Stomach (tissue), 9 donors: Measurements from ENCODE around the gene PRPS2. TPM values are rescaled to one million over a fixed set of nuclear protein-coding genes. Genes with fewer than 3 reads are reported as not detected.
A peak's percentile ranks its signal among the peaks of the same experiment; 100 is the strongest.

ENCODE experiments used
- DNase-seq, 2 donors: peaks; one replicate each; pipeline versions ENCODE4 v3.0.0 to v3.0.0-alpha.2; 2013 to 2019
- H3K27ac ChIP-seq, 5 donors: fragments of 200-600 bp in 4 of 5; sonication (generic) in 4 of 5; one replicate each; pipeline ENCODE4 v1.5.1; 2013 to 2019; ENCODE audit warnings: mild to moderate bottlenecking in 1 of 5, moderate library complexity in 1 of 5
- H3K27me3 ChIP-seq, 3 donors: fragments of 200-600 bp; sonication (generic); one replicate each; pipeline ENCODE4 v1.5.1; 2017 to 2019; ENCODE audit warnings: mixed run types in 1 of 3
- H3K36me3 ChIP-seq, 4 donors: fragments of 200-600 bp; sonication (generic); 1 replicate in 3 of 4; 2 replicates in 1 of 4; pipeline ENCODE4 v1.5.1; 2016 to 2019
- H3K4me1 ChIP-seq, 4 donors: fragments of 200-600 bp; sonication (generic); one replicate each; pipeline ENCODE4 v1.5.1; 2016 to 2019
- H3K4me3 ChIP-seq, 4 donors: fragments of 200-600 bp; sonication (generic) in 3 of 4; one replicate each; pipeline ENCODE4 v1.5.1; 2016 to 2019; ENCODE audit warnings: mild to moderate bottlenecking in 1 of 4
- H3K9me3 ChIP-seq, 4 donors: fragments of 200-600 bp; sonication (generic); one replicate each; pipeline ENCODE4 v1.5.1; 2016 to 2019
- CTCF ChIP-seq, 7 experiments: fragments of 450-650 bp in 4 of 7; fragments of 200-600 bp in 3 of 7; sonication (generic) in 3 of 7; IDR thresholded peaks; one replicate each; pipeline ENCODE4 v1.5.1; 2016 to 2019; ENCODE audit warnings: antibody characterized with exemption in 7 of 7, control low read depth in 2 of 7, mild to moderate bottlenecking in 1 of 7
- EP300 ChIP-seq: sonication (generic); formaldehyde crosslinking; IDR thresholded peaks from one replicate; pipeline ENCODE4 v1.6.1; 2017; ENCODE audit warnings: antibody characterized with exemption
- POLR2A ChIP-seq, 4 donors: fragments of 450-650 bp; IDR thresholded peaks; one replicate each; pipeline ENCODE4 v1.6.1; 2016; ENCODE audit warnings: antibody characterized with exemption in 4 of 4, control low read depth in 2 of 4, mild to moderate bottlenecking in 1 of 4, moderate library complexity in 1 of 4
- POLR2AphosphoS5 ChIP-seq, 3 donors: sonication (generic); formaldehyde crosslinking; IDR thresholded peaks; one replicate each; pipeline ENCODE4 v1.6.1; 2016; ENCODE audit warnings: antibody characterized with exemption in 3 of 3
- WGBS, 5 donors: extraction: QIAGEN DNeasy Blood & Tissue Kit in 3 of 5; methylation state at CpG; one replicate each; pipeline versions ENCODE4 v1.1.5 to v1.1.7; 2013 to 2018; 5-methylcytosine and 5-hydroxymethylcytosine counted together
- intact Hi-C: fragments of 100-400 bp; cut with DNase I; formaldehyde crosslinking; loops from one replicate; pipeline ENCODE4 v1.15.1; 2023; ENCODE audit warnings: low total_unique reads
- polyA plus RNA-seq, 3 donors: library from polyadenylated mRNA; stranded (reverse); fragments of 200-250 nt; gene quantifications; one replicate each; pipeline ENCODE4 v1.2.3, GENCODE V29; 2013
- total RNA-seq, 5 donors: library from RNA; depleted of rRNA; stranded (reverse); fragments of >200 nt; gene quantifications; one replicate each; pipeline versions ENCODE4 v1.1.0 to v1.2.3, GENCODE V29; 2014 to 2016
- donor health status: healthy with polysubstance abuse.
- donor health status: Bipolar disorder and iron deficiency.
- donor health status: healthy.

The PRPS2 gene
- total and polyA plus RNA-seq, 8 donors: 4.6 to 94.2 (median 40.5) TPM

GRCh38 chrX:12844319-12844718 is 53.1 kb downstream of the PRPS2 start:
- H3K27ac ChIP-seq: no peak overlapping the region
- 26 to 63% (median 35%) methylated on average over 2 to 3 of the region's 3 CpGs for WGBS, 5 donors
- DNase-seq: no peak

GRCh38 chrX:12865359-12865758 is 74.1 kb downstream of the PRPS2 start:
- peaks cover 0 to 24% (median 10%) of the 10 kb centered on the region in 4 donors for H3K9me3 ChIP-seq
- WGBS, 5 donors: 68 to 82% (median 71%) methylated on average over 7 of the region's 7 CpGs
- no peaks in the 10 kb centered on the region for H3K4me1 ChIP-seq
- no peaks in the 10 kb centered on the region for H3K27me3 ChIP-seq
- H3K4me3 ChIP-seq: no peak overlapping the region
- H3K27ac ChIP-seq: no peak overlapping the region
- peak in 1 of 2 donors; percentile 33 for DNase-seq
- H3K36me3 ChIP-seq: no peaks in the 10 kb centered on the region
- intact Hi-C loops: no loop called here
- TF ChIP-seq POLR2AphosphoS5 (IDR thresholded peaks at IDR 0.05) (no peak), POLR2A (IDR thresholded peaks at IDR 0.05) (no peak), EP300 (no peak), CTCF (IDR thresholded peaks at IDR 0.05) (no peak)

More at GRCh38 chrX:12844319-12844718, 53.1 kb downstream of the PRPS2 start:
- no peaks in the 10 kb centered on the region for H3K9me3 ChIP-seq
- H3K27me3 ChIP-seq: no peaks in the 10 kb centered on the region
- H3K36me3 ChIP-seq: no peaks in the 10 kb centered on the region
- intact Hi-C loops: no loop called here
- H3K4me3 ChIP-seq: peak overlapping the region in 1 of 4 donors; percentile 15
- TF ChIP-seq EP300 (no peak), CTCF (IDR thresholded peaks at IDR 0.05) (no peak), POLR2A (IDR thresholded peaks at IDR 0.05) (no peak), POLR2AphosphoS5 (IDR thresholded peaks at IDR 0.05) (no peak)
- H3K4me1 ChIP-seq: no peaks in the 10 kb centered on the region

GRCh38 chrX:12866451-12867377 is 75.5 kb downstream of the PRPS2 start, which contains the start of gene TLR7:
TLR7 (plus strand) TSS chrX:12867072; CDS start chrX:12867579, 507 bp downstream.
- Histone ChIP-seq H3K4me1 (no peaks in the 10 kb centered on the region), H3K27ac (no peak within 1 kb of the TSS)
- 62 to 76% (median 66%) methylated on average over 6 to 7 of the region's 7 CpGs for WGBS, 5 donors

More at GRCh38 chrX:12866451-12867377, 75.5 kb downstream of the PRPS2 start, which contains the start of gene TLR7:
- Histone ChIP-seq H3K9me3 (peaks cover 0 to 24% (median 10%) of the 10 kb centered on the region in 4 donors), H3K36me3 (no peaks in the 10 kb centered on the region), H3K4me3 (no peak within 1 kb of the TSS), H3K27me3 (no peaks in the 10 kb centered on the region)
- no peak for TF ChIP-seq EP300
- no peak for TF ChIP-seq POLR2AphosphoS5 (IDR thresholded peaks at IDR 0.05)
- no peak for TF ChIP-seq CTCF (IDR thresholded peaks at IDR 0.05)
- TF ChIP-seq POLR2A (IDR thresholded peaks at IDR 0.05): no peak
- intact Hi-C loops: no loop called here
- no peak for DNase-seq
